WTC11 (cell line): ENCODE measurements around the gene GAL3ST1. TPM values are rescaled to one million over a fixed set of nuclear protein-coding genes. Genes with fewer than 3 reads are reported as not detected.

Source experiments
- ATAC-seq: fragments of 200-7000 bp; cut with Tn5 transposase; 2 replicates; pipeline ENCODE4 v1.10.0; 2021; ENCODE audit warnings: mild to moderate bottlenecking, moderate library complexity
- CTCF ChIA-PET: fragments of 300-600 bp; sonication (Branson Sonifier 250); formaldehyde crosslinking; loops from one replicate; lab custom pipeline; 2021; ENCODE audit warnings: antibody characterized with exemption; lab: Charles Lee
- POLR2A ChIA-PET: fragments of 350-600 bp; sonication (Branson Sonifier 250); formaldehyde crosslinking; loops from one replicate; lab custom pipeline; 2021; ENCODE audit warnings: antibody characterized with exemption; lab: Charles Lee
- DNase-seq: peaks from one replicate; pipeline ENCODE4 v3.0.0; 2021; ENCODE audit warnings: low spot score
- H3K27ac Mint-ChIP-seq: 2 replicates; pipeline ENCODE4 v1.8.0; 2021; ENCODE audit warnings: mixed read lengths
- H3K27me3 Mint-ChIP-seq: 2 replicates; pipeline ENCODE4 v1.8.0; 2021; ENCODE audit warnings: low read depth, mild to moderate bottlenecking, moderate library complexity, mixed read lengths
- H3K36me3 Mint-ChIP-seq: 2 replicates; pipeline ENCODE4 v1.8.0; 2021; ENCODE audit warnings: mixed read lengths
- H3K4me1 Mint-ChIP-seq: 2 replicates; pipeline ENCODE4 v1.8.0; 2022; ENCODE audit warnings: mixed read lengths
- H3K4me3 Mint-ChIP-seq: 2 replicates; pipeline ENCODE4 v1.8.0; 2021; ENCODE audit warnings: mild to moderate bottlenecking, moderate library complexity, mixed read lengths
- H3K9me3 Mint-ChIP-seq: 2 replicates; pipeline ENCODE4 v1.8.0; 2021; ENCODE audit warnings: mixed read lengths
- AFF4 ChIP-seq: sonication (generic); formaldehyde crosslinking; IDR thresholded peaks from 2 replicates; pipeline ENCODE4 v1.8.1; 2023; ENCODE audit warnings: mild to moderate bottlenecking, missing genetic modification reagents, borderline replicate concordance
- CDX4 ChIP-seq: fragments of 250-450 bp; sonication (Bioruptor Pico); IDR thresholded peaks from 2 replicates; pipeline ENCODE4 v1.9.0; 2021; ENCODE audit warnings: moderate library complexity, mild to moderate bottlenecking, inconsistent platforms, borderline replicate concordance
- EMX1 ChIP-seq: fragments of 250-450 bp; sonication (Bioruptor Pico); IDR thresholded peaks from 2 replicates; pipeline ENCODE4 v1.8.0; 2021; ENCODE audit warnings: mild to moderate bottlenecking
- GABPB1 ChIP-seq: sonication (generic); formaldehyde crosslinking; IDR thresholded peaks from 2 replicates; pipeline ENCODE4 v1.8.1; 2023; ENCODE audit warnings: mild to moderate bottlenecking, missing genetic modification reagents
- MLX ChIP-seq: sonication (generic); formaldehyde crosslinking; IDR thresholded peaks from 2 replicates; pipeline ENCODE4 v1.8.1; 2023; ENCODE audit warnings: mild to moderate bottlenecking, missing genetic modification reagents, moderate library complexity
- MYBL2 ChIP-seq: sonication (generic); formaldehyde crosslinking; IDR thresholded peaks from 2 replicates; pipeline ENCODE4 v1.8.1; 2023; ENCODE audit warnings: mild to moderate bottlenecking, moderate library complexity, missing genetic modification reagents
- NR1H2 ChIP-seq: sonication (generic); formaldehyde crosslinking; IDR thresholded peaks from 2 replicates; pipeline ENCODE4 v1.9.0; 2021; ENCODE audit warnings: mild to moderate bottlenecking, moderate library complexity, missing genetic modification reagents
- PRDM15 ChIP-seq: sonication (generic); formaldehyde crosslinking; IDR thresholded peaks from 2 replicates; pipeline ENCODE4 v1.8.0; 2022; ENCODE audit warnings: missing genetic modification reagents
- SOX15 ChIP-seq: fragments of 250-450 bp; sonication (Bioruptor Pico); IDR thresholded peaks from 2 replicates; pipeline ENCODE4 v1.9.0; 2021; ENCODE audit warnings: mild to moderate bottlenecking
- SP1 ChIP-seq: sonication (generic); formaldehyde crosslinking; conservative IDR thresholded peaks from 2 replicates; pipeline ENCODE4 v1.8.1; 2022; ENCODE audit warnings: missing genetic modification reagents
- USF2 ChIP-seq: sonication (generic); formaldehyde crosslinking; IDR thresholded peaks from 2 replicates; pipeline ENCODE4 v1.8.1; 2023; ENCODE audit warnings: mild to moderate bottlenecking, missing genetic modification reagents, moderate library complexity
- ZNF138 ChIP-seq: sonication (generic); formaldehyde crosslinking; conservative IDR thresholded peaks from 2 replicates; pipeline ENCODE4 v1.8.1; 2022; ENCODE audit warnings: mild to moderate bottlenecking, moderate library complexity, missing genetic modification reagents
- ZNF263 ChIP-seq: sonication (generic); formaldehyde crosslinking; IDR thresholded peaks from 2 replicates; pipeline ENCODE4 v1.8.1; 2022; ENCODE audit warnings: low read depth, mild to moderate bottlenecking, moderate library complexity, missing genetic modification reagents
- ZNF317 ChIP-seq: sonication (generic); formaldehyde crosslinking; IDR thresholded peaks from 2 replicates; pipeline ENCODE4 v1.8.1; 2023; ENCODE audit warnings: low read depth, mild to moderate bottlenecking, moderate library complexity, missing genetic modification reagents, borderline replicate concordance
- ZNF512 ChIP-seq: sonication (generic); formaldehyde crosslinking; IDR thresholded peaks from 2 replicates; pipeline ENCODE4 v1.8.1; 2022; ENCODE audit warnings: missing genetic modification reagents, borderline replicate concordance
- ZNF532 ChIP-seq: fragments of 250-450 bp; sonication (Bioruptor Pico); IDR thresholded peaks from 2 replicates; pipeline ENCODE4 v1.9.0; 2021; ENCODE audit warnings: mild to moderate bottlenecking, borderline replicate concordance
- ZNF671 ChIP-seq: fragments of 250-450 bp; sonication (Bioruptor Pico); IDR thresholded peaks from 2 replicates; pipeline ENCODE4 v1.8.0; 2021; ENCODE audit warnings: mild to moderate bottlenecking
- ZSCAN18 ChIP-seq: fragments of 250-450 bp; sonication (Bioruptor Pico); IDR thresholded peaks from 2 replicates; pipeline ENCODE4 v2.1.2; 2022; ENCODE audit warnings: mild to moderate bottlenecking, moderate library complexity
- total RNA-seq: library from RNA; stranded (reverse); gene quantifications from 3 replicates; pipeline ENCODE4 v1.2.3, GENCODE V29; 2021

Gene GAL3ST1
- total RNA-seq, 1 experiment from 2014 or later = 11.0 TPM

- TF ChIP-seq PRDM15 (CRISPR knock-in tag) (no peak), ZSCAN18 (no peak), ZNF317 (no peak), SOX15 (no peak), AFF4 (CRISPR knock-in tag) (no peak), MYBL2 (CRISPR knock-in tag) (no peak), NR1H2 (CRISPR knock-in tag) (no peak), SP1 (CRISPR knock-in tag) (no peak), ZNF138 (CRISPR knock-in tag) (no peak), GABPB1 (CRISPR knock-in tag) (no peak), ZNF512 (no peak)
Observed at GRCh38 chr22:30600921-30601320, 26.5 kb upstream of the GAL3ST1 start (continued).

GRCh38 chr22:30598986-30599385 lies 24.5 kb upstream of the GAL3ST1 start:
- H3K9me3 Mint-ChIP-seq = peaks cover 7% of the 10 kb centered on the region; the same call in 1 of the 2 replicates
- no peak overlapping the region for H3K27ac Mint-ChIP-seq
- ATAC-seq (no peak), DNase-seq (no peak)
- H3K4me1 Mint-ChIP-seq = no peaks in the 10 kb centered on the region; the same call in 1 of the 2 replicates
- H3K27me3 Mint-ChIP-seq = peaks cover 13% of the 10 kb centered on the region
- no peak overlapping the region for H3K4me3 Mint-ChIP-seq
- no peaks in the 10 kb centered on the region for H3K36me3 Mint-ChIP-seq
- CTCF ChIA-PET = interaction anchor here (1.3 kb wide), 1 partner anchor 42 kb away, joined by 3 read pairs; no protein-coding TSS in a partner anchor
- POLR2A ChIA-PET = no interaction called here
- no peak for TF ChIP-seq USF2 (CRISPR knock-in tag)
- no peak for TF ChIP-seq EMX1 (CRISPR knock-in tag)
- no peak for TF ChIP-seq ZNF263
- no peak for TF ChIP-seq ZNF138 (CRISPR knock-in tag)
- no peak for TF ChIP-seq ZNF532 (CRISPR knock-in tag)
- no peak for TF ChIP-seq CDX4 (CRISPR knock-in tag)
- no peak for TF ChIP-seq MLX (CRISPR knock-in tag)
- TF ChIP-seq ZNF671 (CRISPR knock-in tag) = no peak
- no peak for TF ChIP-seq SP1 (CRISPR knock-in tag)
